ENCODE data around the gene HOXB8.

Gene HOXB8

DNA sequence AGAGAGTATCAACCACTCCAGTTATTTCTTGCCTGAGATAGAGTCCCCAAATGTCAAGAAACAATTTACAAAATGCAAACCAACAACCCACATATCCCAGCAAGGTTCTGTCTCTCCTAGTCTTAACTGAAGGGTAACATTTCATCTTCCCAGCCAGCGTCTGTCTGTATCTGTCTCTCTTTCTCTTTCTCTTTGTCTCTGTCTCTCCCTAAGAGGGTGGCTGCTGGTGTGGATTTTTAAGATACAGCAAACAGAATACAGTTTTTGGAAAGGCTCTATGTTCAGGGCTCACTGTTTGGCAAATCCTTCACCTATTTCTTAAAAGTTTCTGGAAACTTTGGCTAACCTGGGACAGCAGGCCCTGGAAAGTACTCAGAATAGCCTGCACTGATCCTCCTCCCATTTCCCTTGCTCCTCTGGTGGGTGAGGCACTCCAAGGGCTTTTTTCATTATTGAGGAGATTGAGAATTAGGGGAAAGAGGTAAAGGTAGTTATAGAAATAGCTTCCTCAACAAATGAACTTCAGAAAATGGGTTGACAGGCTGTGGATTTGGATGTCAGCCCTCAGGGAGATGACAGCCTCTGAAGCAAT lies 43.2 kb downstream of the HOXB8 start:
- no peaks in the 10 kb centered on the region for H3K36me3 ChIP-seq (ENCODE audit: control insufficient read depth, insufficient read depth, low read length)
- H3K4me3 ChIP-seq (ENCODE audit: insufficient read depth, low read depth, low read length, poor library complexity, severe bottlenecking) = no peak overlapping the region
- no peak overlapping the region for H3K27ac ChIP-seq (ENCODE audit: insufficient read depth, low read length, poor library complexity, severe bottlenecking)
- H3K27me3 ChIP-seq (replicated peaks; ENCODE audit: control insufficient read depth, insufficient read depth, low read length, poor library complexity, severe bottlenecking) = no peaks in the 10 kb centered on the region
- no peaks in the 10 kb centered on the region for H3K9me3 ChIP-seq (ENCODE audit: control insufficient read depth, low read length)
- H3K4me1 ChIP-seq (ENCODE audit: control insufficient read depth, insufficient read depth, low read length, poor library complexity, severe bottlenecking) = peaks cover 4% of the 10 kb centered on the region
- no peak for DNase-seq

DNA sequence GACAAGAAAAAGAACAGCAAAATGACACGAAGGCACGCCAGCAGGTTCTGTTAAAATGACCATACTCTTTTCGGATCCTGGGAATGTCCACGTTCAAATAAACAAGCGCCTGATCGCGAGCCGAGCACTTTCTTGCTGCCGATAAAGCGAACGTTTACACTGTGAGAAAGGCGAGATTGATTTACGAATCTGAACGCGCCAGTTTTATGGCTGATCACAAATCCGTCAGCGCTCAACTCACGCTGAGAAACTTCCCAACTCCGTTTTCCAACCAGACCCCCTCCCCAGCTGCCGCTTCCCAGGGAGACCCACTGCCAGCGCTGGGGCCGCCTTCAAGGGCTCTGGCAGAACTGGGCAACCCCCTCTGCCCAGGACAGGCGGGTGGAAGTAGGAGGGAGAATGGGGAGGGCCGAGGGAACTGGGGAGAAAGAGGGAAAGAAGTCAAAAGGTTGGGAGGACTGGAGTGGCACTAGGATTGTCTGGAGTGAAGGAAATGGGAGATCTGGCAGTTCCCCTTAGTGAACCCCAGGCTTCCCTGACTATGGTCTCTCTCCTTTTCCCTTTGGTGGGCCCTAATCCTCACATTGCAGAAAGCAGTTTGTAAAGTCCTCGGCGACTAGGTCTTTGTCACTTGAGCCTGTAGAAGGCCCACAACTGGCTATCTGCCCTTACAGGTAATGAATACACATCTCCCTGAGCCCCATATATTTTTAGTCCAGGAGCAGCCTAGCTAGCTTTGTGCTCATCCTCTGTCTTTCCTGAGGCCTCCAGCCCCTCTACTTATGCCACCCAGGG lies 43.9 kb downstream of the HOXB8 start:
- Histone ChIP-seq H3K4me3 (ENCODE audit: insufficient read depth, low read depth, low read length, poor library complexity, severe bottlenecking) (no peak overlapping the region), H3K27me3 (replicated peaks; ENCODE audit: control insufficient read depth, insufficient read depth, low read length, poor library complexity, severe bottlenecking) (no peaks in the 10 kb centered on the region), H3K36me3 (ENCODE audit: control insufficient read depth, insufficient read depth, low read length) (no peaks in the 10 kb centered on the region), H3K4me1 (ENCODE audit: control insufficient read depth, insufficient read depth, low read length, poor library complexity, severe bottlenecking) (no peaks in the 10 kb centered on the region), H3K27ac (ENCODE audit: insufficient read depth, low read length, poor library complexity, severe bottlenecking) (no peak overlapping the region), H3K9me3 (ENCODE audit: control insufficient read depth, low read length) (no peaks in the 10 kb centered on the region)
- DNase-seq = no peak

DNA sequence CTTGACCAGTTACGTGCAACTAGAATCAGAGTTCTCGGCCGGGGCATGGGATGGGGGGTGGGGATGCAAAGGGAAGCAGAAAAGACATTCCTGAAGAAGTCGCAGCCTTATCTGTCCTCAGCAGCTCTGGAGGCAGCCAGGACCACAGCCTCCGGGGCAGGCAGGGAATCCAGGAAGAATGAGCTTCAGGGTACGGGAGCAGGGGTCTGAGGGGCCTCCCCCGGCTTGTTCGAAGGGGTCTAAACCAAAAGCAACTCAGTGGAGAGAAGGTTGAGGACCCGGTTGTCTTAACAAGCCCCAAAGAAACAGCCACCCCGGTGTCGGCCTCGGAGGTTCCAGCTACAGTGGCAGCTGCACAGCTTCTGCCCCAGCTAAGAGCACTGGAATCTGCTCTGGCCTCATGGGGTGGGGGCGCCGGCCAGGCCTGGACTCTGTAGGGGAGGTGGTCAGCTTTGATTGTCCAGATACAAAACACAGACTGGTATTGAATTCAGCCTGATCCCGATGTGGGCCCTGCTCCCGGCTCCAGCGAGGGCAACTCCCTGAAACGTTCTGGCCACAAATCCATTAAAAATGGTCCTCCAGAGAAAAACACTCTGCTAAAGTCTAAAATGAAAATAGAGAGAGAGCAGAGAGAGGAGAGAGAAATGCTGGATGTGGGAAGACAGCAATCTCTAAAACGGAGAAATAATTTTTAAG lies 44.6 kb downstream of the HOXB8 start:
- Histone ChIP-seq H3K36me3 (ENCODE audit: control insufficient read depth, insufficient read depth, low read length) (no peaks in the 10 kb centered on the region), H3K4me1 (ENCODE audit: control insufficient read depth, insufficient read depth, low read length, poor library complexity, severe bottlenecking) (no peaks in the 10 kb centered on the region), H3K27ac (ENCODE audit: insufficient read depth, low read length, poor library complexity, severe bottlenecking) (no peak overlapping the region), H3K27me3 (replicated peaks; ENCODE audit: control insufficient read depth, insufficient read depth, low read length, poor library complexity, severe bottlenecking) (no peaks in the 10 kb centered on the region), H3K4me3 (ENCODE audit: insufficient read depth, low read depth, low read length, poor library complexity, severe bottlenecking) (no peak overlapping the region), H3K9me3 (ENCODE audit: control insufficient read depth, low read length) (no peaks in the 10 kb centered on the region)
- DNase-seq = no peak

DNA sequence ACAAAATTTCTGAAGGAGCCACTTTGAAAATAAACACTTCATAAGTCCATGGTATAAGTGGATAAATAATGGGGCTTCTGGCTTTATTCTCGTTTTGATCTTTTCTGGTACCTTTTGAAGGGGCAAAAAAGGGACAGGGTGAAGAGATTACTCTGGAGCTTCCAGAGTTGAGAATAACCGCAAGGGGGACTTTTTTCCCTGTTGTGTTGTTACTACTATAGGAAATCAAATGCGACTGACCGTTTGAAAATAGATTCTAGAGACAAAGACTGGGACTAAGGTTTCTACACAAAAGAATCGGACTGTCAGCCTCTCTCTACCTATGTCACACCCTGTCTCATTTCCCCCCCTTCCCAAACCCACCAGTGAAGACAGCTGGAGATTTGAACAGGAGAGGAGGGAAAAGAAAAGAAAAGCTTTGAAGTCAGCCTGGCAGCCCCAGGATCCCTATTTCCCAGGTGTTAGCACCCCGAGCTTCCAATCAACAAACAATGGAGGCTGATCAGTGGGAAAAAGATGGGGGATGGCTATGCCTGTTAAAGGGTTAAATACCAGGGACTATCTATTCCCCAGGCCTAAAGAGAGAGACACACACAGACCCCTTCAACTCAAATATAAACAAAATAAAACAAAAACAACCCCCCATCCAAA lies 45.3 kb downstream of the HOXB8 start:
- DNase-seq = no peak
- H3K4me1 ChIP-seq (ENCODE audit: control insufficient read depth, insufficient read depth, low read length, poor library complexity, severe bottlenecking) = no peaks in the 10 kb centered on the region
- no peaks in the 10 kb centered on the region for H3K27me3 ChIP-seq (replicated peaks; ENCODE audit: control insufficient read depth, insufficient read depth, low read length, poor library complexity, severe bottlenecking)
- H3K4me3 ChIP-seq (ENCODE audit: insufficient read depth, low read depth, low read length, poor library complexity, severe bottlenecking) = no peak overlapping the region
- H3K27ac ChIP-seq (ENCODE audit: insufficient read depth, low read length, poor library complexity, severe bottlenecking) = no peak overlapping the region
- no peaks in the 10 kb centered on the region for H3K9me3 ChIP-seq (ENCODE audit: control insufficient read depth, low read length)
- no peaks in the 10 kb centered on the region for H3K36me3 ChIP-seq (ENCODE audit: control insufficient read depth, insufficient read depth, low read length)

DNA sequence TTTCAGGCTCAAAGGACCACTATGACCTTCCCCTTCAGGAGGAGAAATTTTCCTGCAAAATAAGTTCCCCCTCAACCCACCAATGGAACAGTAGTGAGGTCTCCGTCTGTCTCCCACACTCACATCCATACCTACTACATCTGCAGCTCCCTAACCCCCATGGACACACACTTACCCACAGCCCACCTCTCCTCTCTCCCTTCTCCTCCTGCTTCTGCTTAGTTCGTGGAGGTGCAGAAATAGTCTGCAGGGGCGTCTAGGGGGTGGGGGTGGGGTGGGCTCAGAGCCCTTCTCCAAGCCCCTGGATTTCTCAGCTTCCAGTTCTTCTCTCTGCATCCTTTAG lies 45.9 kb downstream of the HOXB8 start:
- no peak for DNase-seq
- Histone ChIP-seq H3K27me3 (replicated peaks; ENCODE audit: control insufficient read depth, insufficient read depth, low read length, poor library complexity, severe bottlenecking) (no peaks in the 10 kb centered on the region), H3K27ac (ENCODE audit: insufficient read depth, low read length, poor library complexity, severe bottlenecking) (no peak overlapping the region), H3K4me3 (ENCODE audit: insufficient read depth, low read depth, low read length, poor library complexity, severe bottlenecking) (no peak overlapping the region), H3K9me3 (ENCODE audit: control insufficient read depth, low read length) (no peaks in the 10 kb centered on the region), H3K36me3 (ENCODE audit: control insufficient read depth, insufficient read depth, low read length) (no peaks in the 10 kb centered on the region), H3K4me1 (ENCODE audit: control insufficient read depth, insufficient read depth, low read length, poor library complexity, severe bottlenecking) (no peaks in the 10 kb centered on the region)

- Histone ChIP-seq H3K27me3 (replicated peaks; ENCODE audit: control insufficient read depth, insufficient read depth, low read length, poor library complexity, severe bottlenecking) (no peaks in the 10 kb centered on the region), H3K4me3 (ENCODE audit: insufficient read depth, low read depth, low read length, poor library complexity, severe bottlenecking) (no peak overlapping the region), H3K9me3 (ENCODE audit: control insufficient read depth, low read length) (no peaks in the 10 kb centered on the region), H3K27ac (ENCODE audit: insufficient read depth, low read length, poor library complexity, severe bottlenecking) (no peak overlapping the region), H3K36me3 (ENCODE audit: control insufficient read depth, insufficient read depth, low read length) (no peaks in the 10 kb centered on the region), H3K4me1 (ENCODE audit: control insufficient read depth, insufficient read depth, low read length, poor library complexity, severe bottlenecking) (no peaks in the 10 kb centered on the region)
- no peak for DNase-seq
Observed at GRCh38 chr17:48568499-48569239, 46.4 kb downstream of the HOXB8 start.

- Histone ChIP-seq H3K27me3 (replicated peaks; ENCODE audit: control insufficient read depth, insufficient read depth, low read length, poor library complexity, severe bottlenecking) (no peaks in the 10 kb centered on the region), H3K4me3 (ENCODE audit: insufficient read depth, low read depth, low read length, poor library complexity, severe bottlenecking) (no peak overlapping the region), H3K9me3 (ENCODE audit: control insufficient read depth, low read length) (no peaks in the 10 kb centered on the region), H3K4me1 (ENCODE audit: control insufficient read depth, insufficient read depth, low read length, poor library complexity, severe bottlenecking) (no peaks in the 10 kb centered on the region), H3K27ac (ENCODE audit: insufficient read depth, low read length, poor library complexity, severe bottlenecking) (no peak overlapping the region), H3K36me3 (ENCODE audit: control insufficient read depth, insufficient read depth, low read length) (no peaks in the 10 kb centered on the region)
- DNase-seq = no peak
Observed at GRCh38 chr17:48567646-48568354, 47.3 kb downstream of the HOXB8 start.

GRCh38 chr17:48567209-48567608 lies 47.9 kb downstream of the HOXB8 start:
- no peak overlapping the region for H3K27ac ChIP-seq (ENCODE audit: insufficient read depth, low read length, poor library complexity, severe bottlenecking)
- H3K4me3 ChIP-seq (ENCODE audit: insufficient read depth, low read depth, low read length, poor library complexity, severe bottlenecking) = no peak overlapping the region
- H3K36me3 ChIP-seq (ENCODE audit: control insufficient read depth, insufficient read depth, low read length) = no peaks in the 10 kb centered on the region
- no peaks in the 10 kb centered on the region for H3K9me3 ChIP-seq (ENCODE audit: control insufficient read depth, low read length)
- no peaks in the 10 kb centered on the region for H3K4me1 ChIP-seq (ENCODE audit: control insufficient read depth, insufficient read depth, low read length, poor library complexity, severe bottlenecking)
- DNase-seq = no peak
- no peaks in the 10 kb centered on the region for H3K27me3 ChIP-seq (replicated peaks; ENCODE audit: control insufficient read depth, insufficient read depth, low read length, poor library complexity, severe bottlenecking)

DNA sequence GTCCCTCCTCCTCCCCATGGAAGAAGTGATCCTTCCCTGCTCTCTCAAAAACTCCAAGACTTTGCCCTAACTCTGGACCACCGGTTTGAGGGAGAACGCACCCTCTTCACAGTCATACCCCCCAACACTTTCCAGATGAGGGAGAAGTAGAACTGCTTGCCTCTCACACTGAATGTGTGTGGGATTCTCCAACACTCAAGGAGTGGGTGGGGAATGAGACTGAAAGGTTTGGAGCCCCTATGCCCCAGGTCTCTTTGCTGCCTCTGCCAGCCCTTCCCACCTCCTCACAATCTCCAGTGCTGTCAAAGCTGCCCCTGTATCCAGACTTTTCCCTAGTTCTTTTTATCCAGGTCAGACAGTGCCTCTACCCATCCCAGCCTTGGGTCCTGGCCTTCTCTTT lies 48.4 kb downstream of the HOXB8 start:
- Histone ChIP-seq H3K27ac (ENCODE audit: insufficient read depth, low read length, poor library complexity, severe bottlenecking) (no peak overlapping the region), H3K36me3 (ENCODE audit: control insufficient read depth, insufficient read depth, low read length) (no peaks in the 10 kb centered on the region), H3K4me3 (ENCODE audit: insufficient read depth, low read depth, low read length, poor library complexity, severe bottlenecking) (no peak overlapping the region), H3K9me3 (ENCODE audit: control insufficient read depth, low read length) (no peaks in the 10 kb centered on the region), H3K4me1 (ENCODE audit: control insufficient read depth, insufficient read depth, low read length, poor library complexity, severe bottlenecking) (no peaks in the 10 kb centered on the region), H3K27me3 (replicated peaks; ENCODE audit: control insufficient read depth, insufficient read depth, low read length, poor library complexity, severe bottlenecking) (no peaks in the 10 kb centered on the region)
- DNase-seq = no peak
